Adipocyte (in vitro differentiated cells): Measurements from ENCODE around the gene TSPAN19.
A peak's percentile ranks its signal among the peaks of the same experiment; 100 is the strongest.
"Not testable (repeated sequence)": the region's sequence is repeated elsewhere in the genome, so short reads cannot be mapped to it uniquely, and the experiment has no call there.

Experiments used
- DNase-seq: peaks from one replicate; pipeline ENCODE4 v3.0.0-alpha.2; 2015; ENCODE audit warnings: low read depth
- H3K27me3 ChIP-seq: replicated peaks from 2 replicates; pipeline ENCODE4 v1.7.0; 2013; ENCODE audit warnings: mild to moderate bottlenecking, low read length, moderate library complexity; ENCODE audit not compliant: control insufficient read depth, insufficient read depth
- H3K36me3 ChIP-seq: 2 replicates; pipeline ENCODE4 v1.7.0; 2013; ENCODE audit warnings: low read length, mild to moderate bottlenecking, moderate library complexity; ENCODE audit not compliant: control insufficient read depth, insufficient read depth, severe bottlenecking
- H3K4me1 ChIP-seq: 2 replicates; pipeline ENCODE4 v1.7.0; 2013; ENCODE audit warnings: mild to moderate bottlenecking, low read length, moderate library complexity; ENCODE audit not compliant: control insufficient read depth, insufficient read depth
- H3K4me3 ChIP-seq: 2 replicates; pipeline ENCODE4 v1.7.0; 2013; ENCODE audit warnings: mild to moderate bottlenecking, low read length, moderate library complexity
- H3K9ac ChIP-seq: 2 replicates; pipeline ENCODE4 v1.7.0; 2013; ENCODE audit warnings: mild to moderate bottlenecking, low read length, moderate library complexity
- H3K9me3 ChIP-seq: 2 replicates; pipeline ENCODE4 v1.7.0; 2013; ENCODE audit warnings: mild to moderate bottlenecking, low read length, moderate library complexity; ENCODE audit not compliant: control insufficient read depth

The TSPAN19 gene

DNA sequence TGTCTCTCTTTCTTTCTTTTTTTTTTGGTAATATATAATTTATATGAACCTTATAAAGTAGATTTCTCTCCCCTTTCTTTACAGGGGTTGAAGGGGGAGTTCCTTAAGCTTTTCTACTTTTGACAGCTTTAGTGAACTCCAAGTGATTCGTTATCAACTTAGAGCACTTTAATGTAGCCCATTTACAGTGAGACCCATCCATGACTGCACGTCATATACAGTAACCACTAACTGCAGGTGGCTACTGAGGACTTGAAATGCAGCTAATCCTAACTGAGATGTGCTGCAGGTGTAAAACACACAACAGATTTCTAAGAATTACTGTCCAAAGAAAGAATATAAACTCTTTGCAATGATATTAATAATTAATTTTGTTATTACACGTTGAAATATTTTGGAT is 656 bp upstream of the TSPAN19 start:
- Histone ChIP-seq H3K9me3 (no peaks in the 10 kb centered on the region), H3K4me1 (peaks cover 2% of the 10 kb centered on the region), H3K9ac (peak overlapping the region; percentile 66), H3K27me3 (no peaks in the 10 kb centered on the region), H3K4me3 (peak overlapping the region; percentile 95), H3K36me3 (no peaks in the 10 kb centered on the region)
- DNase-seq = no peak

DNA sequence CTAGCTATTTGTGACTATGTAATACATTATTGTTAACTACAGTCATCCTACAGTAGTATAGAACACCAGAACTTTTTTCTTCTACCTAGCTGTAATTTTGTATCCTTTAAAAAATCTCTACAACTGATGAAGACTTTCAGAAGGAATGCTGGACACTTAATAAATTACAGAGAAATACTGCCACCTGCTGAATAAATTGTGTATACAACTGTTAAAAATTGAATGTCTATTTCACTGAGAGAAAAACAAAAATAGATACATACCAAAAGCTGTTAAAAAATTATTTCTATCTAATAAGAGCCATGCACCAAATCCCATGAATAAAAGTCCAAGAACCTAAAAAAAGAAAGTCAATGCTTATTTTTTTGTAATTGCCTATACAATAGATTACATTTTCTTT is 6.6 kb downstream of the TSPAN19 start:
- DNase-seq = peak; percentile 83
- Histone ChIP-seq H3K36me3 (no peaks in the 10 kb centered on the region), H3K9me3 (no peaks in the 10 kb centered on the region), H3K4me1 (no peaks in the 10 kb centered on the region), H3K27me3 (no peaks in the 10 kb centered on the region), H3K4me3 (no peak overlapping the region), H3K9ac (no peak overlapping the region)

DNA sequence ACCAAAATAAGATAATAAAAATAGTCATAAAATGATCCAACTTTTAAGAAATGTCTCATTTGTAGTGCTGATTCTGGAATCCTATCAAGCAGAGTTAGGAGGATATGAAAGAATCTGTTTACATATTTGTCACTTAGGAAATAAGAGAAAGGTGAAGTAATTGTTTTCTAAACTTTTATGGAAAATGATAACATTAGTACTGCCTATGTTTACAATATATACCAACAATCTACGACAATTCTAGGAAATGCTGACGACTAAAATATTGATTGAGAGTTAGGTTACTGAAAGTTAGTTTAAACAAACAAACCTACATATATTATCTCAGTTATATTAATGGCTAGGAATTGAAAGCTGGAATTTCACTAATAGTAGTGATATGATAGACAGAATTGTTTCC is 18.0 kb downstream of the TSPAN19 start:
- no peaks in the 10 kb centered on the region for H3K27me3 ChIP-seq
- H3K4me3 ChIP-seq = no peak overlapping the region
- H3K36me3 ChIP-seq = no peaks in the 10 kb centered on the region
- peaks cover 19% of the 10 kb centered on the region for H3K4me1 ChIP-seq
- no peak overlapping the region for H3K9ac ChIP-seq
- no peaks in the 10 kb centered on the region for H3K9me3 ChIP-seq
- no peak for DNase-seq

DNA sequence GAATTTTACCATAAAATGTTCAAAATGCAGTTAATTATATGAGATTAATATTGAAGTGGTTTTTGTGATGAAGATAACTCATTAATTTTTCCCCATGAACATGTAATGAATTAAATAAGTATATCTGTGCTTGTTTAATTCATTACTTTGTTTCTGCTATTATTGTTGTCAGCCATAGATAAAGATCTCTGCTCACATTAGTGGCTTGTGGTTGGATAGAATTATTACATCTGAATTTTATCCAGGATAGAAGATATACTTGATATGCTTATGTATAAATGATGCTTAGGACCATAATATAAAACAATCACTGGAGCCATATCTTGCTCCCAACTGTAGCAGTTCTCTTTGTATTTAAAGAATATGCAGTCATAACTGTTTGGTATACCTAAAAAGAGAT is 18.5 kb downstream of the TSPAN19 start:
- no peak for DNase-seq
- no peak overlapping the region for H3K9ac ChIP-seq
- H3K4me3 ChIP-seq = no peak overlapping the region
- no peaks in the 10 kb centered on the region for H3K27me3 ChIP-seq
- peaks cover 19% of the 10 kb centered on the region for H3K4me1 ChIP-seq
- no peaks in the 10 kb centered on the region for H3K9me3 ChIP-seq
- no peaks in the 10 kb centered on the region for H3K36me3 ChIP-seq

DNA sequence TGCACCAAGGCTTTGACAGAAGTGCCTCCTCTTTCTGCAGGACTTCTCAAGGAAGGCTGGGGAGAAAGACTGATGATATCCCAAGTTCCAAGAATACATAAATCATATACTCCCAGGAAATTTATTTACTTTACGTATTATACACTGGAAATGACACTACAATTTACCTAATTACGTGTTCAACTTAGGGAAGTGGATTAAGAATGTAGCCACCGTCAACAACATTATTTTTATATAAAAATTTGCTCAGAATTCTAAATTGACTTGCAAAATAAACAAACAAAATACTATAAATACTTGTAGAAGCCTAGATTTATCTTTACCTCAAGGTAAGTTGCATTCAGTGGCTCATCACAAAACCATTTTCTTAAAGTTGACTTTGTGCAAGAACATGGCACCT is 18.9 kb downstream of the TSPAN19 start:
- peaks cover 19% of the 10 kb centered on the region for H3K4me1 ChIP-seq
- no peaks in the 10 kb centered on the region for H3K9me3 ChIP-seq
- no peaks in the 10 kb centered on the region for H3K27me3 ChIP-seq
- H3K9ac ChIP-seq = no peak overlapping the region
- H3K4me3 ChIP-seq = no peak overlapping the region
- H3K36me3 ChIP-seq = no peaks in the 10 kb centered on the region
- DNase-seq = no peak

DNA sequence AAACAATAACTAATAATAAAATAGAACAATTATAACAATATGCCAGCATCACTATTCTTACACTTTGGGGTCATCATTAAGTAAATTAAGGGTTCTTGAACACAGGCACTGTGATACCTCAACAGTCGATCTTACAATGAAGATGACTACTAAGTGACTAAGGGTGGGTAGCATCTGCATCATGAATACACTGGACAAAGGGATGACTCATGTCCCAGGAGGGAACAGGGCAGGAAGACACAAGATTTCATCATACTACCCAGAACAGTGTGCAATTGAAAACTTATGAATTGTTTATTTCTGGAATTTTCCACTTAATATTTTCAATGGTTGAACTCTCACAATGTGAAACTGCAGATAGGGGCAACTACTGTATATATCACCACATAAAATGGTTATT is 19.7 kb downstream of the TSPAN19 start:
- Histone ChIP-seq H3K4me1 (peaks cover 19% of the 10 kb centered on the region), H3K27me3 (no peaks in the 10 kb centered on the region), H3K9ac (no peak overlapping the region), H3K4me3 (no peak overlapping the region), H3K36me3 (no peaks in the 10 kb centered on the region), H3K9me3 (no peaks in the 10 kb centered on the region)
- DNase-seq = peak; percentile 91

DNA sequence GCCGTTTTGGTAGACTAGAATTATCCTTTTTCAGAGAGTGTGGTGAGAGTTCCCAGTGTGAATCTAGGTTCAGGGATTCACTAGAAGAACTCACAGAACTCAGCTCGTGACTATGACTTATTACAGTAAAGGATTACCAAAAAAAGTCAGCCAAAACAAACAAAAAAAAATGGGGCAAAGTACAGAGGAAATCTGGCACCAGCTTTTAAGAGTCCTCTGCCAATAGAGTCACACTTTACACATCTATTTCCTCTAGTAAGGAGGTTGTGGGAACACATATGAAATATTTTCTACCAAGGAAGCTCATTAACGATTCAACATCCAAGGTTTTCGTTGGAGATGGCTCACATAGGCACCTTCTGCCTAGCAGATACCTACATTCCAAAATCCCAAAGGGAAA is 28.2 kb downstream of the TSPAN19 start:
- Histone ChIP-seq H3K4me3 (peak overlapping the region; percentile 43), H3K4me1 (peaks cover 28% of the 10 kb centered on the region), H3K27me3 (no peaks in the 10 kb centered on the region), H3K36me3 (no peaks in the 10 kb centered on the region), H3K9ac (peak overlapping the region; percentile 25), H3K9me3 (no peaks in the 10 kb centered on the region)
- DNase-seq = peak; percentile 51

DNA sequence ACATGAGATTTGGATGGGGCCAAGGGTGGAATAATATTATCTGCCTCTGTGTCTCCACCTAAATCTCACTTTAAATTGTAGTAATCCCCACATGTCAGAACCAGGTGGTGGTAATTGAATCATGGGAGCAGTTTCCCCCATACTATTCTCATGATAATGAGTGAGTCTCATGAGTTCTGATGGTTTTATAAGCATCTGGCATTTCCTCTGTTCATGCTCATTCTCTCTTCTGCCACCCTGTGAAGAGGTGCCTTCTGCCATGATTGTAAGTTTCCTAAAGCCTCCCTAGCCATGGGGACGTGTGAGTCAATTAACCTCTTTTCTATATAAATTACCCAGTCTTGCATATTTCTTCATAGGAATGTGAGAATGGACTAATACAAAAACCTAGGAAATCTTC is 29.9 kb downstream of the TSPAN19 start:
- H3K36me3 ChIP-seq = no peaks in the 10 kb centered on the region
- H3K9ac ChIP-seq = no peak overlapping the region
- no peak overlapping the region for H3K4me3 ChIP-seq
- peaks cover 28% of the 10 kb centered on the region for H3K4me1 ChIP-seq
- no peak for DNase-seq
- H3K27me3 ChIP-seq = no peaks in the 10 kb centered on the region
- H3K9me3 ChIP-seq = no peaks in the 10 kb centered on the region

DNA sequence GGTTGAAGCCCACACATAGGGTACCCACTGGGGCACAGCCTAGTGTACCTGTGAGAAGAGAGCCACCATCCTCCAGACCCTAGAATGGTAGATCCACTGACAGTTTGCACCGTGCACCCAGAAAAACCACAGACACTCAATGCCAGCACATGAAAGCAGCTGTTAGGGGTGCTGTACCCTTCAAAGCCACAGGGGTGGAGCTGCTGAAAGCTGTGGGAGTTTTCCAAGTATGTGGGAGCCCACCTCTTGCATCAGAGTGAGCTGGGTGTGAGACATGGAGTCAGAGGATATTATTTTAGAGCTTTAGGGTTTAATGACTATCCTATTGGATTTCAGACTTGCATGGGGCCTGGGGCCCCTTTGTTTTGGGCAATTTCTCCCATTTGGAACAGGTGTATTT is 30.5 kb downstream of the TSPAN19 start:
- Histone ChIP-seq H3K4me3 (no peak overlapping the region), H3K9ac (no peak overlapping the region), H3K9me3 (no peaks in the 10 kb centered on the region), H3K36me3 (no peaks in the 10 kb centered on the region), H3K4me1 (peaks cover 28% of the 10 kb centered on the region), H3K27me3 (no peaks in the 10 kb centered on the region)
- DNase-seq = no peak

DNA sequence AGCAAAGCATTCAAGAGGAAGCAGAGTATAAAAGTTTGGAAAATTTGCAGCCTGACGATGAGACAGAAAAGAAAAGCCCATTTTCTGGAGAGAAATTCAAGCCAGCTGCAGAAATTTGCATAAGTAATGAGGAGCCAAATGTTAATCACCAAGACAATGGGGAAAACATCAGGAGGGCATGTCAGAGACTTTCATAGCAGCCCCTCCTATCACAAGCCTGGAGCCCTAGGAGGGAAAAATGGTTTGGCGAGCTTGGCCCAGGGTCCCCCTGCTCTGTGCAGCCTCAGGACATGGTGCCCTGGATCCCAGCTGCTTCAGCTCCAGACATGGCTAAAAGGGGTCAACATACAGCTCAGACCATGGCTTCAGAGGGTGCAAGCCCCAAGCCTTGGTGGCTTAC is 31.0 kb downstream of the TSPAN19 start:
- H3K4me1 ChIP-seq = peaks cover 24% of the 10 kb centered on the region
- not testable (repeated sequence) for H3K4me3 ChIP-seq, H3K9ac ChIP-seq, H3K27me3 ChIP-seq, H3K36me3 ChIP-seq, DNase-seq, H3K9me3 ChIP-seq

DNA sequence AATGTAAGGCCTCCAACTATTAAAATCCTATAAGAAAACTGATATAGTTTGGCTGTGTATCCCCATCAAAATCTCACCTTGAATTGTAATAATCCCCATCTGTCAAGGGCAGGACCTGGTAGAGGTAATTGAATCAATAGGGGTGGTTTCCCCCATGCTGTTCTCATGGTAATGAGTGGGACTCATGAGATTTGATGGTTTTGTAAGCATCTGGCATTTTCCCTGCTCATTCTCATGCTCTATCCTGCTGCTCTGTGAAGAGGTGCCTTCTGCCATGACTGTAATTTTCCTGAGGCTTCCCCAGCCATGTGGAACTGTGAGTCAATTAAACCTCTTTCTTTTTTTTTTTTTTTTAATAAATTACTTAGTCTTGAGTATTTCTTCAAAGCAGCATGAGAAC is 31.9 kb downstream of the TSPAN19 start:
- H3K9ac ChIP-seq = no peak overlapping the region
- DNase-seq = no peak
- no peaks in the 10 kb centered on the region for H3K36me3 ChIP-seq
- H3K27me3 ChIP-seq = no peaks in the 10 kb centered on the region
- peaks cover 24% of the 10 kb centered on the region for H3K4me1 ChIP-seq
- H3K9me3 ChIP-seq = no peaks in the 10 kb centered on the region
- no peak overlapping the region for H3K4me3 ChIP-seq

DNA sequence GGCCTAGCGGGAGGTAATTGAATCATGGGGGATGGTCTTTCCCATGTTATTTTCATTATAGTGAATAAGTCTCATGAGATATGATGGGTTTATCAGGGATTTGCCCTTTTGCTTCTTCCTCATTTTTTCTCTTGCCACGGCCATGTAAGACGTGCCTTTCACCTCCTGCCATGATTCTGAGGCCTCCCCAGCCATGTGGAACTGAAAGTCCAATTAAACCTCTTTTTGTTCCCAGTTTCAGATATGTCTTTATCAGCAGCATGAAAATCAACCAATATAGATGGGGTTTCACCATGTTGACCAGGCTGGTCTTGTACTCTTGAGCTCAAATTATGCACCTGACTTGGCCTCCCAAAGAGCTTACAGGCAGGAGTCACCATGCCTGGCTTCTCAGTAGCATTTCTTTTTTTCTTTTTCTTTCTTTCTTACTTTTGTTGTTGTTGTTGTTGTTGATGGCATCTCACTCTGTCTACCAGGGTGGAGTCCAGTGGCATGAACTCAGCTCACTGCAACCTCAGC is 33.2 kb downstream of the TSPAN19 start:
- no peak for DNase-seq
- Histone ChIP-seq H3K9me3 (no peaks in the 10 kb centered on the region), H3K9ac (no peak overlapping the region), H3K4me3 (no peak overlapping the region), H3K27me3 (no peaks in the 10 kb centered on the region), H3K4me1 (peaks cover 17% of the 10 kb centered on the region), H3K36me3 (no peaks in the 10 kb centered on the region)
